HepG2 (cell line): Measurements from ENCODE around the gene AGTPBP1. TPM values are rescaled to one million over a fixed set of nuclear protein-coding genes. Genes with fewer than 3 reads are reported as not detected.

Experiments used
- HDAC1 ChIP-seq: sonication (generic); formaldehyde crosslinking; IDR thresholded peaks from 2 replicates; pipeline ENCODE4 v1.5.1; 2020; ENCODE audit warnings: mild to moderate bottlenecking, missing genetic modification reagents
- KMT2A ChIP-seq: sonication (generic); formaldehyde crosslinking; IDR thresholded peaks from 2 replicates; pipeline ENCODE4 v1.4.0; 2020; ENCODE audit warnings: missing genetic modification reagents
- NAIF1 ChIP-seq: sonication (generic); formaldehyde crosslinking; IDR thresholded peaks from 2 replicates; pipeline ENCODE4 v1.5.0; 2020; ENCODE audit warnings: mild to moderate bottlenecking, missing genetic modification reagents, borderline replicate concordance
- NONO ChIP-seq, 2 experiments: fragments of 450-650 bp in 1 of 2; sonication (generic) in 1 of 2; formaldehyde crosslinking in 1 of 2; IDR thresholded peaks in 1 of 2; conservative IDR thresholded peaks in 1 of 2; 2 replicates each; pipeline versions ENCODE4 v1.6.1 to v1.8.0; 2017 to 2022; ENCODE audit warnings: mild to moderate bottlenecking in 1 of 2, missing genetic modification reagents in 1 of 2, moderate library complexity in 1 of 2
- TARDBP ChIP-seq: sonication (generic); formaldehyde crosslinking; IDR thresholded peaks from 2 replicates; pipeline ENCODE4 v1.8.0; 2022; ENCODE audit warnings: mild to moderate bottlenecking, missing genetic modification reagents
- ZBTB40 ChIP-seq, 2 experiments: fragments of 450-650 bp in 1 of 2; sonication (generic) in 1 of 2; formaldehyde crosslinking in 1 of 2; IDR thresholded peaks; 2 replicates each; pipeline versions ENCODE4 v1.6.1 to v1.8.0; 2016 to 2022; ENCODE audit warnings: antibody characterized with exemption in 1 of 2, mild to moderate bottlenecking in 1 of 2, missing genetic modification reagents in 1 of 2
- ZNF503 ChIP-seq: sonication (generic); formaldehyde crosslinking; IDR thresholded peaks from 2 replicates; pipeline ENCODE4 v1.4.0; 2020; ENCODE audit warnings: missing genetic modification reagents
- ZUFSP ChIP-seq: sonication (generic); formaldehyde crosslinking; IDR thresholded peaks from 2 replicates; pipeline ENCODE4 v1.9.0; 2021; ENCODE audit warnings: missing genetic modification reagents, mild to moderate bottlenecking, borderline replicate concordance
- polyA plus RNA-seq, 8 experiments: library from polyadenylated mRNA; depleted of rRNA in 3 of 8; stranded (reverse) in 7 of 8; unstranded in 1 of 8; fragments of >200 nt; fragmentation: Illumina TruSeq in 4 of 8; extraction: Trizol in 4 of 8; gene quantifications; 2 replicates each; pipeline versions ENCODE4 v1.2.1 to v1.2.3, GENCODE V29; 2011 to 2016; ENCODE audit warnings: low read depth in 4 of 8, missing spikeins in 1 of 8, mixed read lengths in 1 of 8; ENCODE audit not compliant: insufficient read depth in 1 of 8
- total RNA-seq, 5 experiments: library from RNA; depleted of rRNA; stranded (reverse); fragments of >200 nt; fragmentation: Illumina TruSeq; extraction: Trizol; gene quantifications; 2 replicates each; pipeline ENCODE4 v1.2.3, GENCODE V29; 2016; ENCODE audit warnings: low read depth in 1 of 5
- TF ChIP-seq, protein P1 (sequence below): sonication (generic); formaldehyde crosslinking; conservative IDR thresholded peaks from 2 replicates; pipeline ENCODE4 v1.4.0; 2020; ENCODE audit warnings: missing genetic modification reagents
- TF ChIP-seq, protein P2 (sequence below): sonication (generic); formaldehyde crosslinking; IDR thresholded peaks from 2 replicates; pipeline ENCODE4 v1.4.0; 2020; ENCODE audit warnings: mild to moderate bottlenecking, low read depth, missing genetic modification reagents

The AGTPBP1 gene
- total and polyA plus RNA-seq, 2 of the 13 experiments (the other 11 are each of a cell fraction or from before 2014, with no cell fraction given): 9.7 to 22.3 TPM

DNA sequence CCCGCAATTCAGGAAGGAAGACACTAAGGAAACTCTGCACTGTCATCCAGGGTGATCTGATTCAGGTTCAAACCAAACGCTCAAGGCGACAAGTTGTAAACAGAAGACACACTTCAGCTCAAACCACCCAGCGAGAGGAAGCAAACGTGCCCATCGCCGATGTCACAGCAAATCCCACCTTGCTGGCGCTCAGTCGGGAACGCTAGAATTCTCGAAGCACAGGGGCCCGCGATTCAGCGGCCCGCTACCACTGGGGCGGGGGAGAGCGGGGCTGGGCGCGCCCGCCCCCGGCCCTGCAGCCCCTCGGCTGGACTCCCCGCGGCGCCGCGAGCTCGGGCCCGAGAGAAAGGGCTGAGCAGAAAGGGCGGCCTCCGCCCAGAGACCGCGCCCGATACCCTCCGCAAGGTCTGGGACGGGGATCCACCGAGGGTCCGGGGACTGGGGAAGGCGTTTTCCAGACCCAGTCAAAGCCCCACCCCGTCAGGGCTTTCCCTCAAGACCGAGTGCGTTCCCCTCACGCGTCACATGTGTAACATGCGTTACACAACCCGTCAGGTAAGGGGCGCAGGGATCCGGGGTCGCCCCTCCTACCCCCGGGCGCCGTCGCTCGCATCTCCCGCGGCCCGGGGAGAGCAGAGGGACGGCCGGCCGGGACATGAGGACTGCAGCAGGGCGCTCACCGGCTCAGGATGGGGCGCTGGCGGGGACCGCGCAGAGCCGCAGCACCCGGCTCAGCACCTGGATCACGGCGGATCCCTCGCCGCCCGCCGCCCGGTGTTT, 469 bp downstream of the AGTPBP1 start (continued):
- TF ChIP-seq, protein P1, sequence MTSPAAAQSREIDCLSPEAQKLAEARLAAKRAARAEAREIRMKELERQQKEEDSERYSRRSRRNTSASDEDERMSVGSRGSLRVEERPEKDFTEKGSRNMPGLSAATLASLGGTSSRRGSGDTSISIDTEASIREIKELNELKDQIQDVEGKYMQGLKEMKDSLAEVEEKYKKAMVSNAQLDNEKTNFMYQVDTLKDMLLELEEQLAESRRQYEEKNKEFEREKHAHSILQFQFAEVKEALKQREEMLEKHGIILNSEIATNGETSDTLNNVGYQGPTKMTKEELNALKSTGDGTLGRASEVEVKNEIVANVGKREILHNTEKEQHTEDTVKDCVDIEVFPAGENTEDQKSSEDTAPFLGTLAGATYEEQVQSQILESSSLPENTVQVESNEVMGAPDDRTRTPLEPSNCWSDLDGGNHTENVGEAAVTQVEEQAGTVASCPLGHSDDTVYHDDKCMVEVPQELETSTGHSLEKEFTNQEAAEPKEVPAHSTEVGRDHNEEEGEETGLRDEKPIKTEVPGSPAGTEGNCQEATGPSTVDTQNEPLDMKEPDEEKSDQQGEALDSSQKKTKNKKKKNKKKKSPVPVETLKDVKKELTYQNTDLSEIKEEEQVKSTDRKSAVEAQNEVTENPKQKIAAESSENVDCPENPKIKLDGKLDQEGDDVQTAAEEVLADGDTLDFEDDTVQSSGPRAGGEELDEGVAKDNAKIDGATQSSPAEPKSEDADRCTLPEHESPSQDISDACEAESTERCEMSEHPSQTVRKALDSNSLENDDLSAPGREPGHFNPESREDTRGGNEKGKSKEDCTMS (CRISPR knock-in tag): no peak
- peak; percentile 78 for TF ChIP-seq KMT2A (CRISPR knock-in tag)
- no peak for TF ChIP-seq ZUFSP (CRISPR knock-in tag)
- TF ChIP-seq ZBTB40 (IDR thresholded peaks at IDR 0.05): no peak
- peak; percentile 38; the same call in 1 of the 2 replicates for TF ChIP-seq ZBTB40 (CRISPR knock-in tag; IDR thresholded peaks at IDR 0.05)
- TF ChIP-seq NONO (IDR thresholded peaks at IDR 0.05): no peak
- TF ChIP-seq NONO (CRISPR knock-in tag; conservative IDR thresholded peaks at IDR 0.05): peak; percentile 55; the same call in 1 of the 2 replicates
- TF ChIP-seq NAIF1 (CRISPR knock-in tag): no peak
- TF ChIP-seq, protein P2, sequence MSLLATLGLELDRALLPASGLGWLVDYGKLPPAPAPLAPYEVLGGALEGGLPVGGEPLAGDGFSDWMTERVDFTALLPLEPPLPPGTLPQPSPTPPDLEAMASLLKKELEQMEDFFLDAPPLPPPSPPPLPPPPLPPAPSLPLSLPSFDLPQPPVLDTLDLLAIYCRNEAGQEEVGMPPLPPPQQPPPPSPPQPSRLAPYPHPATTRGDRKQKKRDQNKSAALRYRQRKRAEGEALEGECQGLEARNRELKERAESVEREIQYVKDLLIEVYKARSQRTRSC: no peak
- no peak for TF ChIP-seq TARDBP (CRISPR knock-in tag)
- TF ChIP-seq ZNF503 (CRISPR knock-in tag): 0 out of 2 replicates have a peak, but pooled peaks have one; percentile 25
- 0 out of 2 replicates have a peak, but pooled peaks have one; percentile 36 for TF ChIP-seq HDAC1
